Measurements from ENCODE around the gene CDH13.

- TF ChIP-seq CTCF (IDR thresholded peaks at IDR 0.05) (no peak), POLR2A (IDR thresholded peaks at IDR 0.05) (no peak)
These were observed 1054.7 kb downstream of the CDH13 start for GRCh38 chr16:83681381-83681956.

Measured in body of pancreas (tissue), 4 donors.